Panc1 (cell line): ENCODE results near the gene HORMAD2. TPM values are rescaled to one million over a fixed set of nuclear protein-coding genes. Genes with fewer than 3 reads are reported as not detected.

Experiments used
- ATAC-seq: fragments of 200-7000 bp; cut with Tn5 transposase; 2 replicates; pipeline ENCODE4 v1.9.1; 2020; ENCODE audit warnings: mild to moderate bottlenecking, moderate library complexity
- BruUV-seq: library from RNA; stranded (reverse); fragments of 400-500 nt; replicated peaks from 2 replicates; lab custom pipeline; 2021; lab: Mats Ljungman, UMichigan
- CTCF ChIA-PET: fragments of 300-600 bp; sonication (Branson Sonifier 250); formaldehyde crosslinking; loops from one replicate; lab custom pipeline; 2022; ENCODE audit warnings: antibody characterized with exemption; lab: Charles Lee
- POLR2A ChIA-PET: fragments of 300-600 bp; sonication (Branson Sonifier 250); formaldehyde crosslinking; loops from one replicate; lab custom pipeline; 2022; ENCODE audit warnings: antibody characterized with exemption; lab: Charles Lee
- DNase-seq: peaks from one replicate; pipeline ENCODE4 v3.0.0-alpha.2; 2010; ENCODE audit warnings: low read depth, low spot score
- H3K27ac ChIP-seq: 2 replicates; pipeline ENCODE4 v1.5.1; 2011; ENCODE audit warnings: mild to moderate bottlenecking, low read length, inconsistent platforms
- H3K27me3 ChIP-seq: fragments of 200-500 bp; sonication (Bioruptor generic); 2 replicates; pipeline ENCODE4 v1.6.0; 2014; ENCODE audit warnings: low read length, inconsistent platforms; ENCODE audit not compliant: control insufficient read depth, insufficient read depth
- H3K36me3 ChIP-seq: fragments of 200-500 bp; sonication (Bioruptor generic); 2 replicates; pipeline ENCODE4 v1.5.1; 2014; ENCODE audit warnings: inconsistent platforms, mild to moderate bottlenecking, low read length, moderate library complexity; ENCODE audit not compliant: control insufficient read depth, insufficient read depth
- H3K4me1 ChIP-seq: 2 replicates; pipeline ENCODE4 v1.5.1; 2011; ENCODE audit warnings: inconsistent platforms, mild to moderate bottlenecking, low read length, moderate library complexity; ENCODE audit not compliant: control insufficient read depth, insufficient read depth
- H3K4me3 ChIP-seq, 2 experiments: 2 replicates each; pipeline ENCODE4 v1.5.1; 2011 to 2012; ENCODE audit warnings: low read depth in 2 of 2, low read length in 2 of 2, mild to moderate bottlenecking in 2 of 2, inconsistent platforms in 1 of 2, moderate library complexity in 1 of 2
- H3K9me3 ChIP-seq: fragments of 200-500 bp; sonication (Bioruptor generic); 2 replicates; pipeline ENCODE4 v1.5.1; 2014; ENCODE audit warnings: low read depth, mild to moderate bottlenecking, inconsistent platforms, low read length, moderate library complexity; ENCODE audit not compliant: control insufficient read depth, insufficient read depth
- POLR2AphosphoS5 ChIP-seq: IDR thresholded peaks from 2 replicates; pipeline ENCODE4 v1.6.1; 2012; ENCODE audit warnings: mild to moderate bottlenecking, low read depth, low read length, moderate library complexity
- SIN3A ChIP-seq: IDR thresholded peaks from 2 replicates; pipeline ENCODE4 v1.6.1; 2012; ENCODE audit warnings: low read depth, mild to moderate bottlenecking, low read length, moderate library complexity, borderline replicate concordance; ENCODE audit not compliant: insufficient read depth
- TCF7L2 ChIP-seq: IDR thresholded peaks from 2 replicates; pipeline ENCODE4 v1.6.1; 2011; ENCODE audit warnings: mild to moderate bottlenecking, low read depth, low read length, inconsistent platforms
- in situ Hi-C: cut with HindIII; loops from 2 replicates; pipeline ENCODE4 v1.10.0; 2016; ENCODE audit warnings: low sequenced_read_pairs, low pct_unique_long_range_greater_than_20kb
- intact Hi-C: fragments of 100-400 bp; cut with micrococcal nuclease; formaldehyde crosslinking; loops from one replicate; pipeline ENCODE4 v1.10.0; 2022; ENCODE audit not compliant: unreplicated experiment
- total RNA-seq: library from RNA; stranded (reverse); gene quantifications from one replicate; pipeline ENCODE4 v1.2.1, GENCODE V29; 2021; ENCODE audit not compliant: unreplicated experiment
- TF ChIP-seq, protein P1 (sequence below), 2 experiments: IDR thresholded peaks; 2 replicates each; pipeline ENCODE4 v1.6.1; 2011 to 2012; ENCODE audit warnings: low read depth in 2 of 2, control low read depth in 1 of 2, low read length in 1 of 2, mild to moderate bottlenecking in 1 of 2, moderate library complexity in 1 of 2; ENCODE audit not compliant: insufficient read depth in 1 of 2
- TF ChIP-seq, protein P2 (sequence below): fragments of 450-650 bp; IDR thresholded peaks from 2 replicates; pipeline ENCODE4 v1.5.1; 2017; ENCODE audit warnings: mild to moderate bottlenecking

HORMAD2 gene
- total RNA-seq, 1 experiment from 2014 or later = not detected

GRCh38 chr22:30210235-30210909 is 130.1 kb downstream of the HORMAD2 start:
- Histone ChIP-seq H3K27me3 (no peaks in the 10 kb centered on the region), H3K9me3 (no peaks in the 10 kb centered on the region), H3K36me3 (no peaks in the 10 kb centered on the region), H3K27ac (peak overlapping the region; percentile 98), H3K4me1 (peaks cover 84% of the 10 kb centered on the region), H3K4me3 (no peak overlapping the region)
- TF ChIP-seq, protein P1, sequence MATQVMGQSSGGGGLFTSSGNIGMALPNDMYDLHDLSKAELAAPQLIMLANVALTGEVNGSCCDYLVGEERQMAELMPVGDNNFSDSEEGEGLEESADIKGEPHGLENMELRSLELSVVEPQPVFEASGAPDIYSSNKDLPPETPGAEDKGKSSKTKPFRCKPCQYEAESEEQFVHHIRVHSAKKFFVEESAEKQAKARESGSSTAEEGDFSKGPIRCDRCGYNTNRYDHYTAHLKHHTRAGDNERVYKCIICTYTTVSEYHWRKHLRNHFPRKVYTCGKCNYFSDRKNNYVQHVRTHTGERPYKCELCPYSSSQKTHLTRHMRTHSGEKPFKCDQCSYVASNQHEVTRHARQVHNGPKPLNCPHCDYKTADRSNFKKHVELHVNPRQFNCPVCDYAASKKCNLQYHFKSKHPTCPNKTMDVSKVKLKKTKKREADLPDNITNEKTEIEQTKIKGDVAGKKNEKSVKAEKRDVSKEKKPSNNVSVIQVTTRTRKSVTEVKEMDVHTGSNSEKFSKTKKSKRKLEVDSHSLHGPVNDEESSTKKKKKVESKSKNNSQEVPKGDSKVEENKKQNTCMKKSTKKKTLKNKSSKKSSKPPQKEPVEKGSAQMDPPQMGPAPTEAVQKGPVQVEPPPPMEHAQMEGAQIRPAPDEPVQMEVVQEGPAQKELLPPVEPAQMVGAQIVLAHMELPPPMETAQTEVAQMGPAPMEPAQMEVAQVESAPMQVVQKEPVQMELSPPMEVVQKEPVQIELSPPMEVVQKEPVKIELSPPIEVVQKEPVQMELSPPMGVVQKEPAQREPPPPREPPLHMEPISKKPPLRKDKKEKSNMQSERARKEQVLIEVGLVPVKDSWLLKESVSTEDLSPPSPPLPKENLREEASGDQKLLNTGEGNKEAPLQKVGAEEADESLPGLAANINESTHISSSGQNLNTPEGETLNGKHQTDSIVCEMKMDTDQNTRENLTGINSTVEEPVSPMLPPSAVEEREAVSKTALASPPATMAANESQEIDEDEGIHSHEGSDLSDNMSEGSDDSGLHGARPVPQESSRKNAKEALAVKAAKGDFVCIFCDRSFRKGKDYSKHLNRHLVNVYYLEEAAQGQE (IDR thresholded peaks at IDR 0.05; ENCODE audit: insufficient read depth in 1 of 2, low read depth in 2 of 2, low read length in 1 of 2) = no peak
- TF ChIP-seq POLR2AphosphoS5 = peak; percentile 60; the same call in 1 of the 2 replicates
- in situ Hi-C loops (no loop called here), intact Hi-C loops (loop anchor here (5.0 kb wide), 2 partner anchors 37 to 103 kb away; partner anchors contain the start of gene LIF)
- DNase-seq = no peak
- ChIA-PET POLR2A (no interaction called here), CTCF (no interaction called here)
- ATAC-seq = peak; percentile 70
- BruUV-seq = TSS peak; percentile 94

GRCh38 chr22:30211124-30211820 is 131.0 kb downstream of the HORMAD2 start:
- DNase-seq (no peak), ATAC-seq (no peak)
- ChIA-PET POLR2A (no interaction called here), CTCF (no interaction called here)
- intact Hi-C loops (loop anchor here (5.0 kb wide), 2 partner anchors 36 to 104 kb away; partner anchors contain the start of gene LIF), in situ Hi-C loops (no loop called here)
- H3K4me3 ChIP-seq = no peak overlapping the region
- no peaks in the 10 kb centered on the region for H3K36me3 ChIP-seq
- H3K9me3 ChIP-seq = no peaks in the 10 kb centered on the region
- TF ChIP-seq TCF7L2 (no peak), POLR2AphosphoS5 (no peak), SIN3A (no peak)
- TF ChIP-seq, protein P1 (IDR thresholded peaks at IDR 0.05; ENCODE audit: insufficient read depth in 1 of 2, low read depth in 2 of 2, low read length in 1 of 2) = no peak
- TF ChIP-seq, protein P2, sequence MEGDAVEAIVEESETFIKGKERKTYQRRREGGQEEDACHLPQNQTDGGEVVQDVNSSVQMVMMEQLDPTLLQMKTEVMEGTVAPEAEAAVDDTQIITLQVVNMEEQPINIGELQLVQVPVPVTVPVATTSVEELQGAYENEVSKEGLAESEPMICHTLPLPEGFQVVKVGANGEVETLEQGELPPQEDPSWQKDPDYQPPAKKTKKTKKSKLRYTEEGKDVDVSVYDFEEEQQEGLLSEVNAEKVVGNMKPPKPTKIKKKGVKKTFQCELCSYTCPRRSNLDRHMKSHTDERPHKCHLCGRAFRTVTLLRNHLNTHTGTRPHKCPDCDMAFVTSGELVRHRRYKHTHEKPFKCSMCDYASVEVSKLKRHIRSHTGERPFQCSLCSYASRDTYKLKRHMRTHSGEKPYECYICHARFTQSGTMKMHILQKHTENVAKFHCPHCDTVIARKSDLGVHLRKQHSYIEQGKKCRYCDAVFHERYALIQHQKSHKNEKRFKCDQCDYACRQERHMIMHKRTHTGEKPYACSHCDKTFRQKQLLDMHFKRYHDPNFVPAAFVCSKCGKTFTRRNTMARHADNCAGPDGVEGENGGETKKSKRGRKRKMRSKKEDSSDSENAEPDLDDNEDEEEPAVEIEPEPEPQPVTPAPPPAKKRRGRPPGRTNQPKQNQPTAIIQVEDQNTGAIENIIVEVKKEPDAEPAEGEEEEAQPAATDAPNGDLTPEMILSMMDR = no peak
- H3K4me1 ChIP-seq = peaks cover 75% of the 10 kb centered on the region
- no peaks in the 10 kb centered on the region for H3K27me3 ChIP-seq
- H3K27ac ChIP-seq = peak overlapping the region; percentile 98
- BruUV-seq = no TSS peak
